HepG2 (cell line): ENCODE measurements around the gene TMEM14B. TPM values are rescaled to one million over a fixed set of nuclear protein-coding genes. Genes with fewer than 3 reads are reported as not detected.
A peak's percentile ranks its signal among the peaks of the same experiment; 100 is the strongest.

Experiments
- BRCA1 ChIP-seq: sonication (generic); formaldehyde crosslinking; IDR thresholded peaks from 2 replicates; pipeline ENCODE4 v1.4.0; 2020; ENCODE audit warnings: missing genetic modification reagents
- CENPT ChIP-seq: sonication (generic); formaldehyde crosslinking; IDR thresholded peaks from 2 replicates; pipeline ENCODE4 v1.8.0; 2022; ENCODE audit warnings: low read depth, mild to moderate bottlenecking, moderate library complexity, missing genetic modification reagents
- HOXA5 ChIP-seq: sonication (generic); formaldehyde crosslinking; IDR thresholded peaks from 2 replicates; pipeline ENCODE4 v1.4.0; 2020; ENCODE audit warnings: missing genetic modification reagents
- IRF1 ChIP-seq: sonication (generic); formaldehyde crosslinking; IDR thresholded peaks from 2 replicates; pipeline ENCODE4 v1.4.0; 2020; ENCODE audit warnings: low read depth, mild to moderate bottlenecking, missing genetic modification reagents
- ISX ChIP-seq: sonication (generic); formaldehyde crosslinking; conservative IDR thresholded peaks from 2 replicates; pipeline ENCODE4 v1.5.0; 2020; ENCODE audit warnings: missing genetic modification reagents
- KDM3A ChIP-seq: IDR thresholded peaks from 2 replicates; pipeline ENCODE4 v1.6.1; 2018; ENCODE audit warnings: low read depth, missing compliant biosample characterization
- KDM4B ChIP-seq: sonication (generic); formaldehyde crosslinking; IDR thresholded peaks from 2 replicates; pipeline ENCODE4 v1.4.0; 2020; ENCODE audit warnings: missing genetic modification reagents
- KLF12 ChIP-seq: sonication (generic); formaldehyde crosslinking; IDR thresholded peaks from 2 replicates; pipeline ENCODE4 v1.4.0; 2020; ENCODE audit warnings: missing genetic modification reagents, borderline replicate concordance
- MIER3 ChIP-seq: IDR thresholded peaks from 2 replicates; pipeline ENCODE4 v1.6.1; 2016; ENCODE audit warnings: missing compliant biosample characterization, borderline replicate concordance
- MTF2 ChIP-seq: sonication (generic); formaldehyde crosslinking; IDR thresholded peaks from 2 replicates; pipeline ENCODE4 v1.5.0; 2020; ENCODE audit warnings: missing genetic modification reagents, borderline replicate concordance
- PLRG1 ChIP-seq: fragments of 450-650 bp; conservative IDR thresholded peaks from 2 replicates; pipeline ENCODE4 v1.6.1; 2016
- POGK ChIP-seq: sonication (generic); formaldehyde crosslinking; conservative IDR thresholded peaks from 2 replicates; pipeline ENCODE4 v1.8.0; 2022; ENCODE audit warnings: mild to moderate bottlenecking, moderate library complexity, missing genetic modification reagents
- RNF2 ChIP-seq: fragments of 450-650 bp; conservative IDR thresholded peaks from 2 replicates; pipeline ENCODE4 v1.6.1; 2016; ENCODE audit warnings: low read depth
- SYNCRIP ChIP-seq: fragments of 200-400 bp; formaldehyde crosslinking; IDR thresholded peaks from 2 replicates; pipeline ENCODE4 v1.6.1; 2018; ENCODE audit warnings: mild to moderate bottlenecking, low read depth, low read length; ENCODE audit not compliant: insufficient read depth
- TBP ChIP-seq: sonication (generic); formaldehyde crosslinking; IDR thresholded peaks from 2 replicates; pipeline ENCODE4 v1.5.0; 2020; ENCODE audit warnings: missing genetic modification reagents
- ZNF101 ChIP-seq: sonication (generic); formaldehyde crosslinking; IDR thresholded peaks from 2 replicates; pipeline ENCODE4 v1.4.0; 2020; ENCODE audit warnings: mild to moderate bottlenecking, low read depth, missing genetic modification reagents, borderline replicate concordance
- ZNF326 ChIP-seq: sonication (generic); formaldehyde crosslinking; IDR thresholded peaks from 2 replicates; pipeline ENCODE4 v1.4.0; 2020; ENCODE audit warnings: missing genetic modification reagents, borderline replicate concordance
- ZNF430 ChIP-seq: sonication (generic); formaldehyde crosslinking; IDR thresholded peaks from 2 replicates; pipeline ENCODE4 v1.9.0; 2021; ENCODE audit warnings: mild to moderate bottlenecking, missing genetic modification reagents
- ZSCAN30 ChIP-seq: sonication (generic); formaldehyde crosslinking; IDR thresholded peaks from 2 replicates; pipeline ENCODE4 v1.5.0; 2020; ENCODE audit warnings: mild to moderate bottlenecking, missing genetic modification reagents
- polyA plus RNA-seq, 8 experiments: library from polyadenylated mRNA; depleted of rRNA in 3 of 8; stranded (reverse) in 7 of 8; unstranded in 1 of 8; fragments of >200 nt; fragmentation: Illumina TruSeq in 4 of 8; extraction: Trizol in 4 of 8; gene quantifications; 2 replicates each; pipeline versions ENCODE4 v1.2.1 to v1.2.3, GENCODE V29; 2011 to 2016; ENCODE audit warnings: low read depth in 4 of 8, missing spikeins in 1 of 8, mixed read lengths in 1 of 8; ENCODE audit not compliant: insufficient read depth in 1 of 8
- total RNA-seq, 5 experiments: library from RNA; depleted of rRNA; stranded (reverse); fragments of >200 nt; fragmentation: Illumina TruSeq; extraction: Trizol; gene quantifications; 2 replicates each; pipeline ENCODE4 v1.2.3, GENCODE V29; 2016; ENCODE audit warnings: low read depth in 1 of 5
- TF ChIP-seq, protein P1 (sequence below): sonication (generic); formaldehyde crosslinking; IDR thresholded peaks from 2 replicates; pipeline ENCODE4 v1.4.0; 2020; ENCODE audit warnings: missing genetic modification reagents, mild to moderate bottlenecking, borderline replicate concordance
- TF ChIP-seq, protein P2 (sequence below), 2 experiments: fragments of 450-650 bp in 1 of 2; sonication (generic) in 1 of 2; formaldehyde crosslinking; IDR thresholded peaks; 2 replicates each; pipeline versions ENCODE4 v1.5.0 to v1.8.0; 2020 to 2022; ENCODE audit warnings: mild to moderate bottlenecking in 1 of 2, missing genetic modification reagents in 1 of 2
- TF ChIP-seq, protein P3 (sequence below): sonication (generic); formaldehyde crosslinking; conservative IDR thresholded peaks from 2 replicates; pipeline ENCODE4 v1.4.0; 2020; ENCODE audit warnings: missing genetic modification reagents
- TF ChIP-seq, protein P4 (sequence below): sonication (generic); formaldehyde crosslinking; IDR thresholded peaks from 2 replicates; pipeline ENCODE4 v1.9.0; 2022; ENCODE audit warnings: missing genetic modification reagents, mild to moderate bottlenecking, borderline replicate concordance

TMEM14B gene
- total and polyA plus RNA-seq, 2 of the 13 experiments (the other 11 are each of a cell fraction or from before 2014, with no cell fraction given): 133 to 200 TPM

DNA sequence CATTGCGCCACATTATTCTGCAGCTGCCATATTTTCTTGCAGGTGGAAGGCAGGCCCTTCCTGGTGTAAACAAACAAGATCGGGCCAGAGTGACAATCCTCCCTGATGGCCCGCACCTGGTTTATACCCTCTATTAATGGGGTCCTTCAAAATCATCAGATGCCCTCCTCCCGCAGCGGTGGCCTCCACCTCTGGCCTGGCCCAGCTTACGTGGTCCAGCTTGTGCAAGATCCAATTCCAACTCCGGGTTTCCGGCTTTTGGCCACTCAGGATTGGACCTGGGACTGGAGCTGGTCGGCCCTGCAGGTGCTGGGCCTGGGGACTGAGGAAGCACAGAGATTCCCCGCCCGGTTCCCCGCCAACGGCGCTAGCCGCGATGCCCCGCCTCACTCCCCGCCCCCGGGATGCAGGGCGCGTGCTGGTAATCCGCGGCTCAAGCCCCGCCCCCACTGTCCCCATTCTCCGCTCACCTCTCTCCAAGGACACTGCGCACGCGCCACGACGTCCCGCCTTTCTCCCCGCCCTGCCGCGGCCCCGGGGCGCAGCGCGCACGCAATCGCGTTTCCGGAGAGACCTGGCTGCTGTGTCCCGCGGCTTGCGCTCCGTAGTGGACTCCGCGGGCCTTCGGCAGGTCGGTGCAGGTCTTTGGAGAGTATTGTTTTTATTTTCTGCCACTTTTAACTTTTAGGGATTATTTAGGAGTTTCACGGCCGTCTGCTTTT is at the start of gene TMEM14B (continued):
- TF ChIP-seq IRF1 (CRISPR knock-in tag) (no peak), KLF12 (CRISPR knock-in tag) (peak; percentile 83), TBP (CRISPR knock-in tag) (0 out of 2 replicates have a peak, but pooled peaks have one; percentile 10), CENPT (no peak), RNF2 (no peak), KDM3A (CRISPR knock-in tag) (peak; percentile 91), HOXA5 (CRISPR knock-in tag) (peak; percentile 31), MIER3 (CRISPR knock-in tag) (peak; percentile 78; the same call in 1 of the 2 replicates), KDM4B (CRISPR knock-in tag) (no peak), ZNF326 (CRISPR knock-in tag) (no peak), ZNF101 (CRISPR knock-in tag) (no peak), ZSCAN30 (CRISPR knock-in tag) (no peak; the same call in 1 of the 2 replicates), SYNCRIP (no peak), ZNF430 (CRISPR knock-in tag) (peak; percentile 49; the same call in 1 of the 2 replicates), PLRG1 (no peak), BRCA1 (CRISPR knock-in tag) (no peak; the same call in 1 of the 2 replicates), POGK (CRISPR knock-in tag) (peak; percentile 96), MTF2 (CRISPR knock-in tag) (no peak), ISX (CRISPR knock-in tag) (no peak)
- TF ChIP-seq, protein P1, sequence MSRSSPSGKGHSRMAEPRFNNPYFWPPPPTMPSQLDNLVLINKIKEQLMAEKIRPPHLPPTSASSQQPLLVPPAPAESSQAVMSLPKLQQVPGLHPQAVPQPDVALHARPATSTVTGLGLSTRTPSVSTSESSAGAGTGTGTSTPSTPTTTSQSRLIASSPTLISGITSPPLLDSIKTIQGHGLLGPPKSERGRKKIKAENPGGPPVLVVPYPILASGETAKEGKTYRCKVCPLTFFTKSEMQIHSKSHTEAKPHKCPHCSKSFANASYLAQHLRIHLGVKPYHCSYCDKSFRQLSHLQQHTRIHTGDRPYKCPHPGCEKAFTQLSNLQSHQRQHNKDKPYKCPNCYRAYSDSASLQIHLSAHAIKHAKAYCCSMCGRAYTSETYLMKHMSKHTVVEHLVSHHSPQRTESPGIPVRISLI: peak; percentile 31; the same call in 1 of the 2 replicates
- TF ChIP-seq, protein P2, sequence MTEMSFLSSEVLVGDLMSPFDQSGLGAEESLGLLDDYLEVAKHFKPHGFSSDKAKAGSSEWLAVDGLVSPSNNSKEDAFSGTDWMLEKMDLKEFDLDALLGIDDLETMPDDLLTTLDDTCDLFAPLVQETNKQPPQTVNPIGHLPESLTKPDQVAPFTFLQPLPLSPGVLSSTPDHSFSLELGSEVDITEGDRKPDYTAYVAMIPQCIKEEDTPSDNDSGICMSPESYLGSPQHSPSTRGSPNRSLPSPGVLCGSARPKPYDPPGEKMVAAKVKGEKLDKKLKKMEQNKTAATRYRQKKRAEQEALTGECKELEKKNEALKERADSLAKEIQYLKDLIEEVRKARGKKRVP (CRISPR knock-in tag; IDR thresholded peaks at IDR 0.05): peak in 1 of 2 experiments; percentile 89; a peak in 2 of 4 replicates
- TF ChIP-seq, protein P3, sequence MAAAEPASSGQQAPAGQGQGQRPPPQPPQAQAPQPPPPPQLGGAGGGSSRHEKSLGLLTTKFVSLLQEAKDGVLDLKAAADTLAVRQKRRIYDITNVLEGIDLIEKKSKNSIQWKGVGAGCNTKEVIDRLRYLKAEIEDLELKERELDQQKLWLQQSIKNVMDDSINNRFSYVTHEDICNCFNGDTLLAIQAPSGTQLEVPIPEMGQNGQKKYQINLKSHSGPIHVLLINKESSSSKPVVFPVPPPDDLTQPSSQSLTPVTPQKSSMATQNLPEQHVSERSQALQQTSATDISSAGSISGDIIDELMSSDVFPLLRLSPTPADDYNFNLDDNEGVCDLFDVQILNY (CRISPR knock-in tag): peak; percentile 68
- TF ChIP-seq, protein P4, sequence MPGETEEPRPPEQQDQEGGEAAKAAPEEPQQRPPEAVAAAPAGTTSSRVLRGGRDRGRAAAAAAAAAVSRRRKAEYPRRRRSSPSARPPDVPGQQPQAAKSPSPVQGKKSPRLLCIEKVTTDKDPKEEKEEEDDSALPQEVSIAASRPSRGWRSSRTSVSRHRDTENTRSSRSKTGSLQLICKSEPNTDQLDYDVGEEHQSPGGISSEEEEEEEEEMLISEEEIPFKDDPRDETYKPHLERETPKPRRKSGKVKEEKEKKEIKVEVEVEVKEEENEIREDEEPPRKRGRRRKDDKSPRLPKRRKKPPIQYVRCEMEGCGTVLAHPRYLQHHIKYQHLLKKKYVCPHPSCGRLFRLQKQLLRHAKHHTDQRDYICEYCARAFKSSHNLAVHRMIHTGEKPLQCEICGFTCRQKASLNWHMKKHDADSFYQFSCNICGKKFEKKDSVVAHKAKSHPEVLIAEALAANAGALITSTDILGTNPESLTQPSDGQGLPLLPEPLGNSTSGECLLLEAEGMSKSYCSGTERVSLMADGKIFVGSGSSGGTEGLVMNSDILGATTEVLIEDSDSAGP (CRISPR knock-in tag): peak; percentile 93
